HepG2 (cell line): ENCODE data around the gene GDAP1L1. TPM values are rescaled to one million over a fixed set of nuclear protein-coding genes. Genes with fewer than 3 reads are reported as not detected.

Source experiments
- ATF1 ChIP-seq: IDR thresholded peaks from 2 replicates; pipeline ENCODE4 v1.6.1; 2016; ENCODE audit warnings: mild to moderate bottlenecking, control low read depth
- MEIS1 ChIP-seq: sonication (generic); formaldehyde crosslinking; IDR thresholded peaks from 2 replicates; pipeline ENCODE4 v1.9.0; 2021; ENCODE audit warnings: mild to moderate bottlenecking, missing genetic modification reagents, moderate library complexity, borderline replicate concordance
- MLX ChIP-seq: IDR thresholded peaks from 2 replicates; pipeline ENCODE4 v1.6.1; 2016
- NFKB2 ChIP-seq: sonication (generic); formaldehyde crosslinking; IDR thresholded peaks from 2 replicates; pipeline ENCODE4 v1.4.0; 2020; ENCODE audit warnings: missing genetic modification reagents, borderline replicate concordance
- PATZ1 ChIP-seq: sonication (generic); formaldehyde crosslinking; IDR thresholded peaks from 2 replicates; pipeline ENCODE4 v1.4.0; 2020; ENCODE audit warnings: missing genetic modification reagents
- PTBP1 ChIP-seq: fragments of 200-400 bp; formaldehyde crosslinking; IDR thresholded peaks from 2 replicates; pipeline ENCODE4 v1.6.1; 2018; ENCODE audit warnings: low read length, low read depth; ENCODE audit not compliant: poor library complexity, severe bottlenecking
- SAFB2 ChIP-seq: sonication (generic); formaldehyde crosslinking; IDR thresholded peaks from 2 replicates; pipeline ENCODE4 v1.5.1; 2020; ENCODE audit warnings: missing genetic modification reagents, low read depth, mild to moderate bottlenecking, borderline replicate concordance
- SRF ChIP-seq: IDR thresholded peaks from 2 replicates; pipeline ENCODE4 v1.6.1; 2011; ENCODE audit warnings: mild to moderate bottlenecking, low read depth, low read length, moderate library complexity
- ZBTB25 ChIP-seq: IDR thresholded peaks from 2 replicates; pipeline ENCODE4 v1.6.1; 2018; ENCODE audit warnings: missing genetic modification reagents
- ZNF17 ChIP-seq: sonication (generic); formaldehyde crosslinking; IDR thresholded peaks from 2 replicates; pipeline ENCODE4 v1.5.0; 2020; ENCODE audit warnings: mild to moderate bottlenecking, missing genetic modification reagents
- ZNF383 ChIP-seq: sonication (generic); formaldehyde crosslinking; IDR thresholded peaks from 2 replicates; pipeline ENCODE4 v1.4.0; 2020; ENCODE audit warnings: missing genetic modification reagents, mild to moderate bottlenecking, borderline replicate concordance
- ZNF7 ChIP-seq: IDR thresholded peaks from 2 replicates; pipeline ENCODE4 v1.6.1; 2016; ENCODE audit warnings: missing biosample characterization, missing genetic modification reagents
- ZNF713 ChIP-seq: sonication (generic); formaldehyde crosslinking; IDR thresholded peaks from 2 replicates; pipeline ENCODE4 v1.4.0; 2020; ENCODE audit warnings: mild to moderate bottlenecking, missing genetic modification reagents
- ZNF761 ChIP-seq: sonication (generic); formaldehyde crosslinking; conservative IDR thresholded peaks from 2 replicates; pipeline ENCODE4 v1.4.0; 2020; ENCODE audit warnings: mild to moderate bottlenecking, missing genetic modification reagents
- polyA plus RNA-seq, 8 experiments: library from polyadenylated mRNA; depleted of rRNA in 3 of 8; stranded (reverse) in 7 of 8; unstranded in 1 of 8; fragments of >200 nt; fragmentation: Illumina TruSeq in 4 of 8; extraction: Trizol in 4 of 8; gene quantifications; 2 replicates each; pipeline versions ENCODE4 v1.2.1 to v1.2.3, GENCODE V29; 2011 to 2016; ENCODE audit warnings: low read depth in 4 of 8, missing spikeins in 1 of 8, mixed read lengths in 1 of 8; ENCODE audit not compliant: insufficient read depth in 1 of 8
- total RNA-seq, 5 experiments: library from RNA; depleted of rRNA; stranded (reverse); fragments of >200 nt; fragmentation: Illumina TruSeq; extraction: Trizol; gene quantifications; 2 replicates each; pipeline ENCODE4 v1.2.3, GENCODE V29; 2016; ENCODE audit warnings: low read depth in 1 of 5
- TF ChIP-seq, protein P1 (sequence below), 2 experiments: IDR thresholded peaks; 2 replicates each; pipeline ENCODE4 v1.6.1; 2011 to 2012; ENCODE audit warnings: low read length in 2 of 2, borderline replicate concordance in 1 of 2, low read depth in 1 of 2, mild to moderate bottlenecking in 1 of 2, moderate library complexity in 1 of 2
- TF ChIP-seq, protein P2 (sequence below): sonication (generic); formaldehyde crosslinking; IDR thresholded peaks from 2 replicates; pipeline ENCODE4 v1.9.0; 2022; ENCODE audit warnings: missing genetic modification reagents, mild to moderate bottlenecking, borderline replicate concordance

The GDAP1L1 gene
- total and polyA plus RNA-seq, 2 of the 13 experiments (the other 11 are each of a cell fraction or from before 2014, with no cell fraction given) = 0.04 TPM; not detected in 1

- TF ChIP-seq, protein P1, sequence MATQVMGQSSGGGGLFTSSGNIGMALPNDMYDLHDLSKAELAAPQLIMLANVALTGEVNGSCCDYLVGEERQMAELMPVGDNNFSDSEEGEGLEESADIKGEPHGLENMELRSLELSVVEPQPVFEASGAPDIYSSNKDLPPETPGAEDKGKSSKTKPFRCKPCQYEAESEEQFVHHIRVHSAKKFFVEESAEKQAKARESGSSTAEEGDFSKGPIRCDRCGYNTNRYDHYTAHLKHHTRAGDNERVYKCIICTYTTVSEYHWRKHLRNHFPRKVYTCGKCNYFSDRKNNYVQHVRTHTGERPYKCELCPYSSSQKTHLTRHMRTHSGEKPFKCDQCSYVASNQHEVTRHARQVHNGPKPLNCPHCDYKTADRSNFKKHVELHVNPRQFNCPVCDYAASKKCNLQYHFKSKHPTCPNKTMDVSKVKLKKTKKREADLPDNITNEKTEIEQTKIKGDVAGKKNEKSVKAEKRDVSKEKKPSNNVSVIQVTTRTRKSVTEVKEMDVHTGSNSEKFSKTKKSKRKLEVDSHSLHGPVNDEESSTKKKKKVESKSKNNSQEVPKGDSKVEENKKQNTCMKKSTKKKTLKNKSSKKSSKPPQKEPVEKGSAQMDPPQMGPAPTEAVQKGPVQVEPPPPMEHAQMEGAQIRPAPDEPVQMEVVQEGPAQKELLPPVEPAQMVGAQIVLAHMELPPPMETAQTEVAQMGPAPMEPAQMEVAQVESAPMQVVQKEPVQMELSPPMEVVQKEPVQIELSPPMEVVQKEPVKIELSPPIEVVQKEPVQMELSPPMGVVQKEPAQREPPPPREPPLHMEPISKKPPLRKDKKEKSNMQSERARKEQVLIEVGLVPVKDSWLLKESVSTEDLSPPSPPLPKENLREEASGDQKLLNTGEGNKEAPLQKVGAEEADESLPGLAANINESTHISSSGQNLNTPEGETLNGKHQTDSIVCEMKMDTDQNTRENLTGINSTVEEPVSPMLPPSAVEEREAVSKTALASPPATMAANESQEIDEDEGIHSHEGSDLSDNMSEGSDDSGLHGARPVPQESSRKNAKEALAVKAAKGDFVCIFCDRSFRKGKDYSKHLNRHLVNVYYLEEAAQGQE (IDR thresholded peaks at IDR 0.05; ENCODE audit: borderline replicate concordance in 1 of 2, low read depth in 1 of 2, low read length in 2 of 2) = no peak
- no peak for TF ChIP-seq SRF
- TF ChIP-seq PTBP1 = no peak
- no peak for TF ChIP-seq ZNF761
- TF ChIP-seq ZNF713 (CRISPR knock-in tag) = 0 out of 2 replicates have a peak, but pooled peaks have one; percentile 16
- no peak for TF ChIP-seq MLX (CRISPR knock-in tag)
- TF ChIP-seq MEIS1 (CRISPR knock-in tag) = no peak
- TF ChIP-seq ZBTB25 (CRISPR knock-in tag) = no peak
- TF ChIP-seq PATZ1 (CRISPR knock-in tag) = no peak
- no peak for TF ChIP-seq NFKB2 (CRISPR knock-in tag)
- no peak for TF ChIP-seq SAFB2 (CRISPR knock-in tag)
- TF ChIP-seq ZNF17 (CRISPR knock-in tag) = 0 out of 2 replicates have a peak, but pooled peaks have one; percentile 16
- no peak for TF ChIP-seq ZNF7 (CRISPR knock-in tag)
- TF ChIP-seq, protein P2, sequence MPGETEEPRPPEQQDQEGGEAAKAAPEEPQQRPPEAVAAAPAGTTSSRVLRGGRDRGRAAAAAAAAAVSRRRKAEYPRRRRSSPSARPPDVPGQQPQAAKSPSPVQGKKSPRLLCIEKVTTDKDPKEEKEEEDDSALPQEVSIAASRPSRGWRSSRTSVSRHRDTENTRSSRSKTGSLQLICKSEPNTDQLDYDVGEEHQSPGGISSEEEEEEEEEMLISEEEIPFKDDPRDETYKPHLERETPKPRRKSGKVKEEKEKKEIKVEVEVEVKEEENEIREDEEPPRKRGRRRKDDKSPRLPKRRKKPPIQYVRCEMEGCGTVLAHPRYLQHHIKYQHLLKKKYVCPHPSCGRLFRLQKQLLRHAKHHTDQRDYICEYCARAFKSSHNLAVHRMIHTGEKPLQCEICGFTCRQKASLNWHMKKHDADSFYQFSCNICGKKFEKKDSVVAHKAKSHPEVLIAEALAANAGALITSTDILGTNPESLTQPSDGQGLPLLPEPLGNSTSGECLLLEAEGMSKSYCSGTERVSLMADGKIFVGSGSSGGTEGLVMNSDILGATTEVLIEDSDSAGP (CRISPR knock-in tag) = no peak
- no peak for TF ChIP-seq ZNF383 (CRISPR knock-in tag)
- no peak for TF ChIP-seq ATF1 (CRISPR knock-in tag)
Observed at GRCh38 chr20:44248410-44248759, 1.3 kb downstream of the GDAP1L1 start (continued).
